NCI-H524 (cell line): ENCODE measurements around the gene MRPS6.

ENCODE experiments used
- DNase-seq, 2 experiments: peaks; one replicate each; lab custom pipeline; 2025; lab: John Stamatoyannopoulos, UW

MRPS6 gene

GRCh38 chr21:34071683-34072082 is 1.7 kb upstream of the MRPS6 start:
- DNase-seq: no peak

GRCh38 chr21:34072145-34073031 is 990 bp upstream of the MRPS6 start:
- DNase-seq: no peak

DNA sequence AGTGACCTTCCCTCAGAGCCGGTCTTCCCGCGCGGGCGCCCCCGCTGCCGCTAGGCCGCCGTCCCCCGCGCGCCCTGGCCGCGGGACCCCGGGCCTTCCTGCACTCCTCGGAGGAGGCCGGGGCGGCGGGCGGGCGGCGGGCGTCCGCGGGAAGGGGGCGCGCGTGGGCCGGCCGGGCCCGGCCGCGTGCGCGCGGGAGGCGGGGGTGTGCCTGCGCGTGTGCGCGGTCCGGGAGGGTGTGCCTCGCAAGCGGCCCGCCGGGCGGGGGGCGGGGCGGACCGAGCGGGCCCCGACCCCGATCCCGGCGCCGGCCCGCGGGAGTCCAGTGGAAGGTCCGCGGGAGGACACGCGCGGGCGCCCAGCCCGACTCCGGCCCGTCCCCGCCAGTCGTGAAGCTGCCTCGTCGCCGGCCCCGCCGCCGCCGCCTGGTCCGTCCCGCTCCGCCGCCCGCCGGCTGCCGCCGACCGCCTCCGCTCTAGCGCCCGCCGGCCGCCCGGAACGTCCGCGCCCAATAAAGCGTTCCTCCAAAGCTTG is 438 bp downstream of the MRPS6 start:
- DNase-seq: peak in 1 of 2 experiments; percentile 46

DNA sequence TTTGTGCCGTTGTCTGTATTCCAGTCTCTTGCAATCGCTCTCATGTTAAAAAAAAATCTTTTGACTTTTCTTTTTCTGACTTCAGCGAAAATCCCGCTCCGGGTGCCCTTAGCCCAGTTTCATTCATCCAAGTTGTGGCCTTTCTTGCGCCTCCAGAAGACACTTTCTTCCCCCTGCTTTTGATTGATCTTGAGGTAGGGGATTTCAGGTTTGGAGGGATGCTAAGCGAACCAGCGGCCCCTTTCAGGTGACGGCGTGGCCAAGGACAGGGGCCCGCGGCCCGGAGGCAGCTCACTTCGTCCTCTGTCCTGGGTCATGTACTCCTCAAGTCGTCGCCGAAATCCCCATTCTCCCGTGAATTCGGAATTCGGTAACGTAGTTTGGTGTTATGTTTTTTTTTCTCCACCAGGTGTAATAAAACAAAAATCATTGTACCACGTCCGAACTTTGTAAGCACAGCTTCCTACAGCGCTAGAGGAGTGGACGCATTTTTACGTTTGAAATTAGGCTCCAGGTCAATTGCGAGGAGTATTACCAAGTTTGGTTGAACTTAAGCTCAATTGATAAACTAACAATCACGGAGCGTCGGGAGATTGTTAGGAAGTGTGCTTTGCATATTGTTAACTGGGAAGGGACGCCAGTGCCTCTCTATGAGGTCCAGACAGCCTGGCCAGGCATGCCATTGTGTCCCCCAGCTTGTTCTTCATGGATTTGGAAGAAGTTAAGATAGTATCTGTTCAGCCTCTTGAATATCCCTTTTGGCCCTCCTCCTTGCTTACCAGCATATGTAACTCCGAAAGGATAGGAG is 1.1 kb downstream of the MRPS6 start:
- no peak for DNase-seq

GRCh38 chr21:34075091-34075425 is 1.7 kb downstream of the MRPS6 start:
- DNase-seq: no peak

DNA sequence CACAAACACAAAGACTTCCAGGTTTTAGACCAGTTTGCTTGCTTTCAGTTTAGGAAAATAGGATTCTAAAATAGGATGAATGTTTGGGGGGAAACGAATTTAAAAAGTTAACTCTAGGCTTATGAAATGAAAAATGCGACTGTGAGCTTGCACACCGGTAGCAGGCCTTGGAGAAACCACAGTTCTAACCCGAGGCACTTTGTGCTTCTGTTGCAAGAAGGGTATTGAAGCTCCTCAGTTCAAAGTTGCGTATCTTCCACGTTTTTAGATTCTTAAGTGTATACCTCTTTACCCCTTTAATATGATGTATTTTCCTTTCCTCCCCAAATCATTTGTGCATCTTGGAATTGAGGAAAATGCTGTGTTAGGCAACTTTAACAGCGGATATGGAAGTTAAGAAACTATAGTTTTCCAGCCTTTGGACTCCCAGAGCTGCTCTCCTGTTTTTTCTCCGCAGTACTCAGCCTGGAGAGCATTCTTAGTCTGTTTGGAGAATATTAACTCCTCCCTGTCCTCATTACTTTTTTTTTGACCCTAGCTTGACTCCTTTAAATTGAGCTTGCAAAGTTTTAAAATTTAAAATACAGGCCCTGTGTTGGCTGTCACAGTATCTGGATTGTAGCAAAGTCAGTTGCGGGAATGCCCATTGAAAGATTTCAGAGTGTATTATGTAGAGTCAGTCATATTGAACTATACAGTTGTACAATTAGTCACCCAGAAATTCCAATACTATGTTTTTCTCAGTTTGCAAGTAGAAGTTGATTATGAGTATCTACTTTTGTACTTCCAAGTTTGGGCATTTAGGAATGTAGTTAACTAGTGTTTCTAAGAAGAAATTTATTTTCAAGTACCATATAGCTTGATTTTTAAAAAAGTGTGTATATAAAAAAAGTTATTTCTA is 2.6 kb downstream of the MRPS6 start:
- no peak for DNase-seq

- no peak for DNase-seq
Measured at GRCh38 chr21:34076835-34077234, 3.5 kb downstream of the MRPS6 start.

DNA sequence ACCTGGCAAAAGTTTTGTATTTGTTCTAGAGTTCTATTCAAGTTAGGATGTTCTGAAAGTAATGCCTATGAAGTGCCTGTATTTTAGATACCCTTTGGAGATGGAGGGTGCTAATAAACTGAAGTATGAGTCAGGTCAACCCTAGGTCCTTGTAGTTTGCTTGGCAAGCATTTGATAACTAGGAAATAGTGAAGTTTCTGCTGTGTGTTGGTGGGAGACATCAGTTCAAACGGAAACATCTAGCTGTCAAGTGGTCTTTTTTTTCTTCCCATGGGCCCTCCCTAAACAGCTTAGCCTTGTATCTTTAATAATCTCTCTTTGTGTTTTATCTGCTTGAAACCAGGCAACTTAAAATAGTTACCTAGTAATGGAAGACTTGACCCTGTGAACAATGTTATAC is 4.5 kb downstream of the MRPS6 start:
- DNase-seq: no peak

GRCh38 chr21:34078915-34079314 is 5.5 kb downstream of the MRPS6 start:
- no peak for DNase-seq

DNA sequence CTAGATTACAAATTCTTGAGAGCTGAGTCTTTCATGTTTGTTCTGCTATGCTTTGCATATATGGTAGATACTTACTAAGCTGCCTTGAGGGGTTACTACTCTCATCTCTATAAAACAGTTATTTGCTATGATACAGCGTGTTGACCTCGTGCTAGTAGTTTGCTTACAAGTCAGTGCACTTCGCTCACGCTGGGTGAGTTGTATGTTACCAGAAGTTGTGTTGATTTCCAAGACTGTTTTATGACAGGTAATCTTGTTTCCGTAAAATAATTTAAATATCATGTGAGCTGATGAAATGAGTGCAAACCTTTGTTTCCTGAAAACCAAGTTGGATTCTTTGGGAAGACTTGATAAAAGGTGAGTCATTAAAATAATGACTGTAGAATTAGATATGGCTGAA is 7.3 kb downstream of the MRPS6 start:
- no peak for DNase-seq

DNA sequence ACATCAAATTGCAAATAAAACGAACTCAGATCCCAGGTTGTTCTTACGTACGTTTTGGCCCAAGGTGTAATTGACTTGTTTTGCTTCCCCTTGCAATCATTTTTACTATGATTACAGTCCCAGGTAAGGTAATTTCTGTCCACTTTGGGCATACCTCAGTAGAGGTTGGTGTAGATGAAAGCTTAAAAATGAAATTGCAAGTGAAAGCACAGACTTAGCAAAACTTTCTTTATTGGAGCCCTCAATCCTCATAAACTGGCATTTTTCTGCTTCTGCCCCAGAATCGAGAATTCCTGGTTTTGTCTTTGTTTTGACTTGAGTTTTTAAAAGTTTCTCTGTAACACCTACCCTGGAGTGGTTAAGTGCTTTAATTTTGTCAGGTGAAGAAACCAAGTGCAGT is 9.4 kb downstream of the MRPS6 start:
- DNase-seq: no peak

DNA sequence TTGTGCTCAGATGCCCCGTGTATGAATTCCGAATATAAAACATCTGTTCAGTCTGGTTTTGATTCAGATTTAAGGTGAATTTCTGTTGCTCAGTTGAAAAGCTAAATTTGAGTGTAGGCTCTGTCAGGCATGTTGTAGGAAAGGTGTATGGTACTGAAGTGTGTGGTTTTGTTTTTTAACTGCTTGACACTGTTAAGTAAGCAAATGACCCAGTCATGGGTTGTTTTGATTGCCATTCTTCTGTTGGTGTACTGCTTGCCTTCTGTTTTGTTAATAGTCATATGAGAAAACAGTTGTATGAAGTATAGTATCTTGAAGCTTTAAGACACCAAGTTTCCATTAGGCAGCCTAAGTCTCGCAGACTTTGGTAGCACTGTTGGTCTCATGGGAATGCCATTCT is 10.0 kb downstream of the MRPS6 start:
- DNase-seq: no peak

GRCh38 chr21:34085129-34085528 is 11.8 kb downstream of the MRPS6 start:
- no peak for DNase-seq

- no peak for DNase-seq
Measured at GRCh38 chr21:34086887-34087306, 13.5 kb downstream of the MRPS6 start.

DNA sequence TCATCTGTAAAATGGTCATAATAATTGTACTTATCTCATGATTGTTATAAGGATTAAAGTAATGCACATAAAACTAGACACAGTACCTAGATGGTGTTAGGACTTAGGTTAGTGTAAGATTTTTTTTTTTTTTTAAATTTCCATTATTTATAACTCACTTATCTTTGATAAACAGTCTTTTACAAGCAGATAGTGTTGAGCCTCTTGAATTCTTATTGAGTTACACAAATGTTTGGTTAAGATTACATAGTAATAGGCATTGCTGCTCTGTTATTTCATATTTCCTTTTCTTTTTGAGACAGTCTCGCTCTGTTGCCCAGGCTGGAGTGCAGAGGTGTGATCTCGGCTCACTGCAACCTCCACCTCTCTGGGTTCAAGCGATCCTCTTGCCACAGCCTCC is 15.4 kb downstream of the MRPS6 start:
- no peak for DNase-seq

DNA sequence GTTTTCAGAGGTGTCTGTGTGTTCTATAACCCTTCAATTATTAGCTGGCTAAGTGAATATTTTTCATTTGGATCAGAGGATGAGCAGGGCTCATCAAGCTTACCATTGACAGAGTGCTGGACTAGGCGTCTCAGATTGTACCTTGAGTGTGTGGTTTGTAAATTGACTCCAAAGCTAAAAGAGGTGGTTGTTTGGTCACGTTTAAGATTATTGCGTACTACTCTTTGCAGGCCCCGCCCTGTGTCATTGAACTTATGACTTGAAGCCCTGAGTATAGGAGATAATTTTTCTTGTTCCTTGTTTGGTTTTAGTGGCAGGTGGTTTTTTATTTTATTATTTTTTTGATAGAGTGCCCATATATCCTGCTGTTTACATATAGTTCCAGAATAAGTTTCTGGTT is 17.7 kb downstream of the MRPS6 start:
- no peak for DNase-seq

GRCh38 chr21:34091607-34092006 is 18.2 kb downstream of the MRPS6 start:
- peak in 1 of 2 experiments; percentile 24 for DNase-seq

DNA sequence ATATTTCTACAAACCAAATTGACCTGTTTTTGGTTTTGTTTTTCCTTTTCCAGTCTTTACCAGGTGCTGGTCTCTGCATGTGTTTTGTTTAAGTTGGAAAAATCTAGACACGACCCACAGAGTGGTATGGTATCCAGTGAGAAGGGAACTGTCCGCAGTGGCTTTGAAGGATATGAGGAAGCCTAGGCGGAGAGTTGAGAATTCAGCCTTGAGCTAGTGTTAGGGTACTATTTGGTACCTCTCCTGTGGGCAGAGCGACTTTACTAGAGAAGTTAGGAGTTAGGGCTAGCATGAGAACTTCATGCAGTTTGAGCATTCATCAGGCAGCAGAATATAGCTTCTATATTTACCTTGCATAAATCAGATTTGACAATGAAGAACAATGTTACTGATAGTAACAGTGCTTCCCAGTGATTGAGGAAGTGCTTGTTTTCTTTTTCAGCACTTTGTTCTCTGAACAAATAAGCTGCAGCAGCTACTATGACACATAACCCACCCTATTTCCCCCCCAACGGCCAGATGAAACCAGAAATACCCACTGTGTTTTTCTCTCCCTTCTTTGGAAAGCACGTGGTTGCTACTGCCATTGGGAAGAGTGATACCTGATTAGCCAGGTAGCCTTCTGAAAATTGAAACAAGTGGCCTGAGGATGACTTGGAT is 19.0 kb downstream of the MRPS6 start:
- no peak for DNase-seq

- no peak for DNase-seq
Measured at GRCh38 chr21:34093083-34093482, 19.7 kb downstream of the MRPS6 start.

GRCh38 chr21:34094949-34095348 is 21.6 kb downstream of the MRPS6 start:
- no peak for DNase-seq

GRCh38 chr21:34097442-34097841 is 24.1 kb downstream of the MRPS6 start:
- no peak for DNase-seq
